Upper lobe of left lung (tissue), 6 donors: Measurements from ENCODE around the gene SLC28A1. TPM values are rescaled to one million over a fixed set of nuclear protein-coding genes. Genes with fewer than 3 reads are reported as not detected.

Experiments used
- ATAC-seq, 2 donors: fragments of 200-7000 bp; cut with Tn5 transposase; one replicate each; pipeline ENCODE4 v1.9.1; 2022; ENCODE audit warnings: mild to moderate bottlenecking in 2 of 2, moderate library complexity in 2 of 2; ENCODE audit not compliant: low FRiP score in 2 of 2
- DNase-seq, 2 donors: peaks; one replicate each; pipeline ENCODE4 v3.0.0-alpha.2; 2019 to 2020
- H3K27ac ChIP-seq, 4 donors: fragments of 200-600 bp; sonication (generic); one replicate each; pipeline ENCODE4 v1.5.1; 2016 to 2019
- H3K27me3 ChIP-seq, 4 donors: fragments of 200-600 bp; sonication (generic); one replicate each; pipeline ENCODE4 v1.5.1; 2017 to 2019
- H3K36me3 ChIP-seq, 4 donors: fragments of 200-600 bp; sonication (generic); one replicate each; pipeline ENCODE4 v1.5.1; 2016 to 2019
- H3K4me1 ChIP-seq, 4 donors: fragments of 200-600 bp; sonication (generic); one replicate each; pipeline ENCODE4 v1.5.1; 2018 to 2019
- H3K4me3 ChIP-seq, 4 donors: fragments of 200-600 bp; sonication (generic); one replicate each; pipeline ENCODE4 v1.5.1; 2017 to 2019; ENCODE audit warnings: mild to moderate bottlenecking in 2 of 4, moderate library complexity in 1 of 4
- H3K9me3 ChIP-seq, 4 donors: fragments of 200-600 bp; sonication (generic); one replicate each; pipeline ENCODE4 v1.5.1; 2018 to 2019
- CTCF ChIP-seq, 6 experiments: fragments of 450-650 bp in 4 of 6; fragments of 200-600 bp in 2 of 6; sonication (generic) in 2 of 6; IDR thresholded peaks; one replicate each; pipeline ENCODE4 v1.5.1; 2016 to 2019; ENCODE audit warnings: antibody characterized with exemption in 6 of 6
- EP300 ChIP-seq, 4 donors: sonication (generic); formaldehyde crosslinking; IDR thresholded peaks; one replicate each; pipeline ENCODE4 v1.5.1; 2017; ENCODE audit warnings: antibody characterized with exemption in 4 of 4, control low read depth in 2 of 4
- POLR2A ChIP-seq, 4 donors: fragments of 450-650 bp; IDR thresholded peaks; one replicate each; pipeline ENCODE4 v1.5.1; 2016 to 2017; ENCODE audit warnings: antibody characterized with exemption in 4 of 4, mild to moderate bottlenecking in 2 of 4
- POLR2AphosphoS5 ChIP-seq, 2 donors: sonication (generic); formaldehyde crosslinking; IDR thresholded peaks; one replicate each; pipeline ENCODE4 v1.5.1; 2017; ENCODE audit warnings: antibody characterized with exemption in 2 of 2
- WGBS, 2 donors: methylation state at CpG; one replicate each; pipeline ENCODE4 v1.1.5; 2017 to 2018; 5-methylcytosine and 5-hydroxymethylcytosine counted together
- total RNA-seq, 6 donors: library from RNA; depleted of rRNA in 4 of 6; stranded (reverse); fragments of >200 nt in 4 of 6; gene quantifications; one replicate each; pipeline versions ENCODE4 v1.1.0 to v1.2.1, GENCODE V29; 2016 to 2021
- donor health status: DM: no; HTN: no; CAD: no; lungs with moderate emphysema.
- donor health status: DM: no; HTN: yes; CAD: no; lungs with severe emphysema.

SLC28A1 gene
- total RNA-seq, 6 donors from 2014 or later, result not detected

GRCh38 chr15:84970843-84971242 lies 86.4 kb downstream of the SLC28A1 start:
- TF ChIP-seq EP300 (IDR thresholded peaks at IDR 0.05) (no peak), POLR2AphosphoS5 (IDR thresholded peaks at IDR 0.05) (no peak), CTCF (IDR thresholded peaks at IDR 0.05) (no peak), POLR2A (IDR thresholded peaks at IDR 0.05) (no peak)
- DNase-seq, result no peak
- WGBS, 2 donors, result 73 to 80% methylated on average over 3 of the region's 3 CpGs

GRCh38 chr15:84973492-84974460 lies 89.3 kb downstream of the SLC28A1 start:
- no peak for TF ChIP-seq POLR2AphosphoS5 (IDR thresholded peaks at IDR 0.05)
- no peak for TF ChIP-seq POLR2A (IDR thresholded peaks at IDR 0.05)
- TF ChIP-seq EP300 (IDR thresholded peaks at IDR 0.05), result no peak
- TF ChIP-seq CTCF (IDR thresholded peaks at IDR 0.05), result no peak

More at GRCh38 chr15:84970843-84971242, 86.4 kb downstream of the SLC28A1 start:
- Histone ChIP-seq H3K4me3 (no peak overlapping the region), H3K36me3 (no peaks in the 10 kb centered on the region), H3K4me1 (no peaks in the 10 kb centered on the region), H3K9me3 (no peaks in the 10 kb centered on the region), H3K27ac (no peak overlapping the region), H3K27me3 (no peaks in the 10 kb centered on the region)
- ATAC-seq, result no peak

GRCh38 chr15:84975871-84976351 lies 91.4 kb downstream of the SLC28A1 start:
- H3K27ac ChIP-seq, result no peak overlapping the region

More at GRCh38 chr15:84973492-84974460, 89.3 kb downstream of the SLC28A1 start:
- Histone ChIP-seq H3K4me1 (no peaks in the 10 kb centered on the region), H3K27ac (no peak overlapping the region), H3K4me3 (no peak overlapping the region), H3K27me3 (no peaks in the 10 kb centered on the region), H3K36me3 (no peaks in the 10 kb centered on the region), H3K9me3 (no peaks in the 10 kb centered on the region)
- 84 to 87% methylated on average over 16 of the region's 16 CpGs for WGBS, 2 donors
- ATAC-seq (no peak), DNase-seq (no peak)

GRCh38 chr15:84976746-84977345 lies 92.4 kb downstream of the SLC28A1 start:
- ATAC-seq, result no peak

More at GRCh38 chr15:84975871-84976351, 91.4 kb downstream of the SLC28A1 start:
- TF ChIP-seq POLR2AphosphoS5 (IDR thresholded peaks at IDR 0.05) (no peak), EP300 (IDR thresholded peaks at IDR 0.05) (no peak), CTCF (IDR thresholded peaks at IDR 0.05) (no peak), POLR2A (IDR thresholded peaks at IDR 0.05) (no peak)
- ATAC-seq (no peak), DNase-seq (peak in 1 of 2 donors; percentile 29)
- Histone ChIP-seq H3K36me3 (no peaks in the 10 kb centered on the region), H3K4me3 (no peak overlapping the region), H3K4me1 (peaks cover 6 to 9% (median 8%) of the 10 kb centered on the region in 4 donors), H3K9me3 (no peaks in the 10 kb centered on the region), H3K27me3 (no peaks in the 10 kb centered on the region)
- WGBS, 2 donors, result 79 to 92% methylated on average over 3 to 4 of the region's 5 CpGs

More at GRCh38 chr15:84976746-84977345, 92.4 kb downstream of the SLC28A1 start:
- no peak for DNase-seq
- no peak overlapping the region for H3K27ac ChIP-seq
- no peaks in the 10 kb centered on the region for H3K27me3 ChIP-seq
- no peaks in the 10 kb centered on the region for H3K36me3 ChIP-seq
- peaks cover 6 to 9% (median 8%) of the 10 kb centered on the region in 4 donors for H3K4me1 ChIP-seq
- WGBS, 2 donors, result 94 to 95% methylated on average over 10 of the region's 10 CpGs
- TF ChIP-seq POLR2AphosphoS5 (IDR thresholded peaks at IDR 0.05), result no peak
- no peak for TF ChIP-seq POLR2A (IDR thresholded peaks at IDR 0.05)
- TF ChIP-seq CTCF (IDR thresholded peaks at IDR 0.05), result no peak
- TF ChIP-seq EP300 (IDR thresholded peaks at IDR 0.05), result no peak
- no peak overlapping the region for H3K4me3 ChIP-seq
- no peaks in the 10 kb centered on the region for H3K9me3 ChIP-seq
